Activated B cell treated with CpG ODN at 0.5 μM for 24 hours (primary cell): ENCODE measurements around the gene IL34. TPM values are rescaled to one million over a fixed set of nuclear protein-coding genes. Genes with fewer than 3 reads are reported as not detected.

Experiments
- ATAC-seq: fragments of 200-7000 bp; cut with Tn5 transposase; one replicate; pipeline ENCODE4 v1.10.0; 2021; ENCODE audit warnings: low read depth, mild to moderate bottlenecking, moderate library complexity
- CTCF ChIA-PET: fragments of 350-600 bp; sonication (Branson Sonifier 250); formaldehyde crosslinking; loops from one replicate; lab custom pipeline; 2021; ENCODE audit warnings: antibody characterized with exemption; lab: Charles Lee
- POLR2A ChIA-PET: fragments of 350-600 bp; sonication (Branson Sonifier 250); formaldehyde crosslinking; loops from one replicate; lab custom pipeline; 2021; ENCODE audit warnings: antibody characterized with exemption; lab: Charles Lee
- DNase-seq: peaks from one replicate; pipeline ENCODE4 v3.0.0; 2022
- H3K27ac Mint-ChIP-seq: one replicate; pipeline ENCODE4 v1.8.0; 2020; ENCODE audit warnings: mixed read lengths
- H3K27me3 Mint-ChIP-seq: one replicate; pipeline ENCODE4 v1.8.0; 2021; ENCODE audit warnings: mixed read lengths
- H3K36me3 Mint-ChIP-seq: one replicate; pipeline ENCODE4 v1.8.0; 2021; ENCODE audit warnings: low read depth, mixed read lengths
- H3K4me1 Mint-ChIP-seq: one replicate; pipeline ENCODE4 v1.8.0; 2021; ENCODE audit warnings: mixed read lengths
- H3K4me3 Mint-ChIP-seq: one replicate; pipeline ENCODE4 v1.8.0; 2020; ENCODE audit warnings: mild to moderate bottlenecking, mixed read lengths
- H3K9me3 Mint-ChIP-seq: one replicate; pipeline ENCODE4 v1.8.0; 2020; ENCODE audit warnings: mixed read lengths
- intact Hi-C: fragments of 100-400 bp; cut with micrococcal nuclease; formaldehyde crosslinking; loops from one replicate; pipeline ENCODE4 v1.15.1; 2024
- total RNA-seq: library from RNA; stranded (reverse); gene quantifications from 2 replicates; pipeline ENCODE4 v1.2.3, GENCODE V29; 2022
- TF ChIP-seq, protein P1 (sequence below): fragments of 200-600 bp; IDR thresholded peaks from one replicate; pipeline ENCODE4 v1.8.0; 2022; ENCODE audit warnings: antibody characterized with exemption, mild to moderate bottlenecking

The IL34 gene
- total RNA-seq, 1 donor from 2014 or later = 0.71 TPM

DNA sequence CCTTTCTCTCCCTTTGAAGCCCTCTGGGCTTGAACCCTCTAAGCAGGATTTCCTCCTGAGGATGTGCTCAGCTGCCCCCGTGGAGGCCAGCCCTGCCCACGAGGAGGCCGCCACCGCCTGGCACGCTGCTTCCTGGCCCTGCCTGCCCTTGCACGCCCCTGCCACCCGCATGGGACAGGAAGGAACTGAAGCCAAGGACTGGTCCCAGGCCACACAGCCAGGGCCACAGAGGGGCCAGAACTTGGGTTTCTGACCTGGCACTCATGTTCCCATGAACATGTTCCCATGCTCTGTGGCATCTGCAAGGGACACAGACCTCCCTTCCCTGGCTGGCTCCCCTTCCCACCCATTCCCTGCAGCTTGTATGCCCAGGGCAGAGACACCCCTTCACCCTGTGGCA lies 63.6 kb downstream of the IL34 start:
- Mint-ChIP-seq H3K9me3 (no peaks in the 10 kb centered on the region), H3K36me3 (peaks cover 32% of the 10 kb centered on the region), H3K27ac (no peak overlapping the region), H3K4me1 (no peaks in the 10 kb centered on the region), H3K27me3 (no peaks in the 10 kb centered on the region), H3K4me3 (no peak overlapping the region)
- intact Hi-C loops = no loop called here
- ChIA-PET CTCF (no interaction called here), POLR2A (no interaction called here)
- TF ChIP-seq, protein P1, sequence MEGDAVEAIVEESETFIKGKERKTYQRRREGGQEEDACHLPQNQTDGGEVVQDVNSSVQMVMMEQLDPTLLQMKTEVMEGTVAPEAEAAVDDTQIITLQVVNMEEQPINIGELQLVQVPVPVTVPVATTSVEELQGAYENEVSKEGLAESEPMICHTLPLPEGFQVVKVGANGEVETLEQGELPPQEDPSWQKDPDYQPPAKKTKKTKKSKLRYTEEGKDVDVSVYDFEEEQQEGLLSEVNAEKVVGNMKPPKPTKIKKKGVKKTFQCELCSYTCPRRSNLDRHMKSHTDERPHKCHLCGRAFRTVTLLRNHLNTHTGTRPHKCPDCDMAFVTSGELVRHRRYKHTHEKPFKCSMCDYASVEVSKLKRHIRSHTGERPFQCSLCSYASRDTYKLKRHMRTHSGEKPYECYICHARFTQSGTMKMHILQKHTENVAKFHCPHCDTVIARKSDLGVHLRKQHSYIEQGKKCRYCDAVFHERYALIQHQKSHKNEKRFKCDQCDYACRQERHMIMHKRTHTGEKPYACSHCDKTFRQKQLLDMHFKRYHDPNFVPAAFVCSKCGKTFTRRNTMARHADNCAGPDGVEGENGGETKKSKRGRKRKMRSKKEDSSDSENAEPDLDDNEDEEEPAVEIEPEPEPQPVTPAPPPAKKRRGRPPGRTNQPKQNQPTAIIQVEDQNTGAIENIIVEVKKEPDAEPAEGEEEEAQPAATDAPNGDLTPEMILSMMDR = no peak
- DNase-seq (no peak), ATAC-seq (no peak)

Other genes with a start within 250 kb of the IL34 start
- gene ST3GAL2, start 207.5 kb upstream of the IL34 start, total RNA-seq = 51.5 and 57.4 TPM in 2 replicates
- 20.1 and 21.4 TPM in 2 replicates for gene FCSK, start 192.0 kb upstream of the IL34 start, total RNA-seq
- gene COG4, start 123.0 kb upstream of the IL34 start, total RNA-seq = 39.8 and 42.5 TPM in 2 replicates
- gene SF3B3, start 122.7 kb upstream of the IL34 start, total RNA-seq = 444 and 463 TPM in 2 replicates
- gene MTSS2, start 39.5 kb downstream of the IL34 start, total RNA-seq = 0.81 and 1.4 TPM in 2 replicates
- gene VAC14, start 154.6 kb downstream of the IL34 start, total RNA-seq = 47.8 and 53.4 TPM in 2 replicates